SK-N-SH (cell line): ENCODE data around the gene SDCCAG8. TPM values are rescaled to one million over a fixed set of nuclear protein-coding genes. Genes with fewer than 3 reads are reported as not detected.
A peak's percentile ranks its signal among the peaks of the same experiment; 100 is the strongest.

Experiments used
- CTCF ChIA-PET: fragments of 300-600, 350-600 bp; formaldehyde crosslinking; extraction: SDS; loops from one replicate; lab custom pipeline; 2021; lab: Yijun Ruan, JAX
- POLR2A ChIA-PET: fragments of 350-600 bp; sonication (Branson Sonifier 250); formaldehyde crosslinking; extraction: SDS; loops from one replicate; lab custom pipeline; 2020; ENCODE audit warnings: antibody characterized with exemption, inconsistent platforms; lab: Yijun Ruan, JAX
- DNase-seq: peaks from one replicate; pipeline ENCODE4 v3.0.0; 2012
- H2AFZ ChIP-seq: fragments of 200-600 bp; sonication (generic); 2 replicates; pipeline ENCODE4 v1.8.1; 2016; ENCODE audit warnings: antibody characterized with exemption, mild to moderate bottlenecking, low read depth
- H3F3A ChIP-seq: fragments of 200-600 bp; sonication (generic); replicated peaks from 2 replicates; pipeline ENCODE3; 2016; ENCODE audit warnings: antibody characterized with exemption, mild to moderate bottlenecking; ENCODE audit not compliant: insufficient read depth
- H3K27ac ChIP-seq, 2 experiments: fragments of 200-500 bp in 1 of 2; fragments of 200-600 bp in 1 of 2; sonication (Bioruptor generic) in 1 of 2; sonication (generic), shearing (Covaris generic) in 1 of 2; 2 replicates each; pipeline versions ENCODE4 v1.5.1 to v1.6.1; 2014 to 2016; ENCODE audit warnings: low read depth in 2 of 2, inconsistent platforms in 1 of 2, low read length in 1 of 2, mild to moderate bottlenecking in 1 of 2, mixed read lengths in 1 of 2
- H3K27me3 ChIP-seq: fragments of 200-600 bp; sonication (generic), shearing (Covaris generic); 2 replicates; pipeline ENCODE4 v1.6.1; 2016; ENCODE audit warnings: mixed run types; ENCODE audit not compliant: insufficient read depth
- H3K36me3 ChIP-seq, 2 experiments: fragments of 200-500 bp in 1 of 2; fragments of 200-600 bp in 1 of 2; sonication (Bioruptor generic) in 1 of 2; sonication (generic) in 1 of 2; replicated peaks in 1 of 2; 2 replicates each; pipeline versions ENCODE3 to v1.5.1; 2014 to 2016; ENCODE audit warnings: low read length in 1 of 2, mild to moderate bottlenecking in 1 of 2; ENCODE audit not compliant: insufficient read depth in 2 of 2, control insufficient read depth in 1 of 2
- H3K4me1 ChIP-seq, 2 experiments: fragments of 200-500 bp in 1 of 2; fragments of 200-600 bp in 1 of 2; sonication (Bioruptor generic) in 1 of 2; sonication (generic), shearing (Covaris generic) in 1 of 2; 2 replicates each; pipeline versions ENCODE4 v1.5.1 to v1.6.1; 2014 to 2016; ENCODE audit warnings: low read depth in 1 of 2, low read length in 1 of 2, mixed run types in 1 of 2; ENCODE audit not compliant: insufficient read depth in 2 of 2, control insufficient read depth in 1 of 2
- H3K4me2 ChIP-seq: fragments of 200-600 bp; sonication (generic), shearing (Covaris generic); 2 replicates; pipeline ENCODE4 v1.6.1; 2017; ENCODE audit warnings: mixed run types
- H3K4me3 ChIP-seq, 2 experiments: fragments of 200-500 bp in 1 of 2; fragments of 200-600 bp in 1 of 2; sonication (Bioruptor generic) in 1 of 2; sonication (generic), shearing (Covaris generic) in 1 of 2; 2 replicates each; pipeline versions ENCODE4 v1.5.1 to v1.8.1; 2014 to 2016; ENCODE audit warnings: low read depth in 2 of 2, inconsistent platforms in 1 of 2, low read length in 1 of 2, mild to moderate bottlenecking in 1 of 2, mixed read lengths in 1 of 2, moderate library complexity in 1 of 2
- H3K79me2 ChIP-seq: fragments of 200-600 bp; sonication (generic); 2 replicates; pipeline ENCODE4 v1.8.1; 2017; ENCODE audit warnings: mild to moderate bottlenecking; ENCODE audit not compliant: insufficient read depth
- H3K9ac ChIP-seq: fragments of 200-600 bp; sonication (generic); 2 replicates; pipeline ENCODE4 v1.6.1; 2017; ENCODE audit warnings: mixed run types
- H3K9me2 ChIP-seq: fragments of 200-600 bp; sonication (generic); 2 replicates; pipeline ENCODE4 v1.6.1; 2017; ENCODE audit warnings: mixed run types
- H3K9me3 ChIP-seq: fragments of 200-600 bp; sonication (generic); 2 replicates; pipeline ENCODE4 v1.6.1; 2017; ENCODE audit warnings: mixed run types, mild to moderate bottlenecking, moderate library complexity
- H4K20me1 ChIP-seq: fragments of 200-600 bp; sonication (generic); 2 replicates; pipeline ENCODE4 v1.6.1; 2017; ENCODE audit warnings: mild to moderate bottlenecking, mixed run types; ENCODE audit not compliant: insufficient read depth
- ELF1 ChIP-seq: IDR thresholded peaks from 2 replicates; pipeline ENCODE4 v1.4.0; 2012
- EP300 ChIP-seq, 2 experiments: IDR thresholded peaks; 2 replicates each; pipeline versions ENCODE4 v1.4.0 to v1.6.1; 2012; ENCODE audit warnings: borderline replicate concordance in 1 of 2, low read depth in 1 of 2, low read length in 1 of 2
- FOXJ3 ChIP-seq: sonication (generic); formaldehyde crosslinking; IDR thresholded peaks from 2 replicates; pipeline ENCODE4 v1.5.1; 2020; ENCODE audit warnings: mild to moderate bottlenecking, missing genetic modification reagents
- GATA2 ChIP-seq: sonication (generic); formaldehyde crosslinking; IDR thresholded peaks from 2 replicates; pipeline ENCODE4 v1.5.0; 2020; ENCODE audit warnings: mild to moderate bottlenecking, missing genetic modification reagents
- MAX ChIP-seq: IDR thresholded peaks from 2 replicates; pipeline ENCODE4 v1.4.0; 2012; ENCODE audit warnings: low read depth
- MEF2A ChIP-seq: IDR thresholded peaks from 2 replicates; pipeline ENCODE4 v1.4.0; 2012; ENCODE audit warnings: low read depth, borderline replicate concordance
- MXI1 ChIP-seq: IDR thresholded peaks from 2 replicates; pipeline ENCODE4 v1.6.1; 2012; ENCODE audit warnings: mild to moderate bottlenecking, low read depth, low read length, improper control_type of control experiment
- PBX3 ChIP-seq: IDR thresholded peaks from 2 replicates; pipeline ENCODE4; 2012
- RAD21 ChIP-seq: IDR thresholded peaks from 2 replicates; pipeline ENCODE4 v1.6.1; 2012; ENCODE audit warnings: mild to moderate bottlenecking, low read length
- RFX5 ChIP-seq: IDR thresholded peaks from 2 replicates; pipeline ENCODE4 v1.6.1; 2012; ENCODE audit warnings: mild to moderate bottlenecking, improper control_type of control experiment, low read length
- RXRA ChIP-seq: IDR thresholded peaks from 2 replicates; pipeline ENCODE4 v1.4.0; 2012; ENCODE audit warnings: low read depth, mild to moderate bottlenecking, borderline replicate concordance
- SIN3A ChIP-seq: IDR thresholded peaks from 2 replicates; pipeline ENCODE4 v1.6.1; 2012; ENCODE audit warnings: low read depth, mild to moderate bottlenecking, low read length, moderate library complexity, borderline replicate concordance
- SMC3 ChIP-seq: IDR thresholded peaks from 2 replicates; pipeline ENCODE4 v1.6.1; 2012; ENCODE audit warnings: low read depth, low read length, improper control_type of control experiment
- TEAD4 ChIP-seq: IDR thresholded peaks from 2 replicates; pipeline ENCODE4 v1.4.0; 2012; ENCODE audit warnings: mild to moderate bottlenecking, borderline replicate concordance; ENCODE audit not compliant: insufficient read depth
- USF2 ChIP-seq: fragments of 150-350 bp; IDR thresholded peaks from 2 replicates; pipeline ENCODE4 v1.6.1; 2017; ENCODE audit warnings: antibody characterized with exemption, low read length, low read depth, borderline replicate concordance
- YY1 ChIP-seq: IDR thresholded peaks from 2 replicates; pipeline ENCODE4 v1.4.0; 2012; ENCODE audit warnings: low read depth, mild to moderate bottlenecking
- WGBS: methylation state at CpG from one replicate; pipeline ENCODE4 v1.1.6; 2017; ENCODE audit warnings: low lambda C conversion rate; 5-methylcytosine and 5-hydroxymethylcytosine counted together
- polyA plus RNA-seq, 3 experiments: library from polyadenylated mRNA; depleted of rRNA; stranded (reverse); fragments of >200 nt; gene quantifications; 2 replicates each; pipeline ENCODE4 v1.2.3, GENCODE V29; 2012

The SDCCAG8 gene
- polyA plus RNA-seq, 1 of the 3 experiments (the other 2 are of a cell fraction): 22.7 TPM

- peak; percentile 30; the same call in 1 of the 2 replicates for TF ChIP-seq TEAD4
Observed at GRCh38 chr1:243264717-243265116, 8.9 kb downstream of the SDCCAG8 start (continued).

- DNase-seq: no peak
- Histone ChIP-seq H3F3A (peaks cover 79% of the 10 kb centered on the region), H4K20me1 (no peaks in the 10 kb centered on the region), H3K79me2 (peaks cover 74% of the 10 kb centered on the region), H3K4me1 (peaks cover 29 to 45% of the 10 kb centered on the region in 2 experiments), H3K36me3 (peaks cover 6 to 8% of the 10 kb centered on the region in 2 experiments), H3K9ac (no peak overlapping the region), H3K9me2 (no peaks in the 10 kb centered on the region)
- TF ChIP-seq SIN3A (no peak), MXI1 (no peak), EP300 (IDR thresholded peaks at IDR 0.05; ENCODE audit: borderline replicate concordance in 1 of 2, low read depth in 1 of 2, low read length in 1 of 2) (no peak), MAX (no peak), FOXJ3 (no peak), RXRA (no peak), GATA2 (no peak), RAD21 (no peak), SMC3 (no peak), RFX5 (no peak), USF2 (no peak), PBX3 (no peak), YY1 (no peak), MEF2A (no peak)
- TF ChIP-seq, all 33 proteins: peak for 0
- H3K4me3 ChIP-seq: no peak overlapping the region
- no peak overlapping the region for H3K4me2 ChIP-seq
- no peaks in the 10 kb centered on the region for H3K27me3 ChIP-seq
- no peak overlapping the region for H2AFZ ChIP-seq
- ChIA-PET POLR2A (no interaction called here), CTCF (no interaction called here)
- H3K9me3 ChIP-seq: no peaks in the 10 kb centered on the region
- peak overlapping the region in 1 of 2 experiments; percentile 95; a peak in 2 of 4 replicates for H3K27ac ChIP-seq
- WGBS: 79% methylated on average over 4 of the region's 4 CpGs
Observed at GRCh38 chr1:243266231-243266630, 10.4 kb downstream of the SDCCAG8 start.

- WGBS: 83% methylated on average over 10 of the region's 10 CpGs
- H3K27me3 ChIP-seq: no peaks in the 10 kb centered on the region
- H3K4me3 ChIP-seq: no peak overlapping the region
- no peaks in the 10 kb centered on the region for H4K20me1 ChIP-seq
- no peak for DNase-seq
- H2AFZ ChIP-seq: no peak overlapping the region; the same call in 1 of the 2 replicates
- H3K27ac ChIP-seq: peak overlapping the region; percentile 83 to 95; a peak in 3 of 4 replicates
- H3K9me2 ChIP-seq: no peaks in the 10 kb centered on the region
- H3K9me3 ChIP-seq: no peaks in the 10 kb centered on the region
- ChIA-PET POLR2A (no interaction called here), CTCF (no interaction called here)
- H3F3A ChIP-seq: peaks cover 76% of the 10 kb centered on the region
- peaks cover 29 to 45% of the 10 kb centered on the region in 2 experiments for H3K4me1 ChIP-seq
- peaks cover 68% of the 10 kb centered on the region for H3K79me2 ChIP-seq
- peak overlapping the region; percentile 79; the same call in 1 of the 2 replicates for H3K4me2 ChIP-seq
- H3K9ac ChIP-seq: peak overlapping the region; percentile 47; the same call in 1 of the 2 replicates
- H3K36me3 ChIP-seq: peaks cover 6 to 11% of the 10 kb centered on the region in 2 experiments
- no peak for TF ChIP-seq ELF1
- no peak for TF ChIP-seq YY1
- TF ChIP-seq, all 33 proteins: peak for 0
Observed at GRCh38 chr1:243267471-243267880, 11.6 kb downstream of the SDCCAG8 start.
